ENCODE data around the gene UQCC3. TPM values are rescaled to one million over a fixed set of nuclear protein-coding genes. Genes with fewer than 3 reads are reported as not detected.
"Not testable (repeated sequence)": the region's sequence is repeated elsewhere in the genome, so short reads cannot be mapped to it uniquely, and the experiment has no call there.

UQCC3 gene
- 1 to 10 TPM in 10 of 12 donors, not detected in 2; 4.2 to 6.5 (median 4.7) TPM for polyA plus RNA-seq (ENCODE audit: insufficient read length in 12 of 12)
- long read RNA-seq, donor 1, transcript UQCC3-201 (2 exons, 1,947 nt), result major isoform, 43 of 43 reads
- long read RNA-seq, donor 1, partial matches to known transcripts, result 0 of 43 reads
- long read RNA-seq, donor 1, other reads (novel, unspliced or antisense), result 0 of 43 reads
- long read RNA-seq, donor 2, transcript UQCC3-201 (2 exons, 1,947 nt), result major isoform, 23 of 23 reads
- long read RNA-seq, donor 2, partial matches to known transcripts, result 0 of 23 reads
- long read RNA-seq, donor 2, other reads (novel, unspliced or antisense), result 0 of 23 reads
- long read RNA-seq, donor 3, transcript UQCC3-201 (2 exons, 1,947 nt), result major isoform, 12 of 76 reads
- long read RNA-seq, donor 3, partial matches to known transcripts, result 25 of 76 reads
- long read RNA-seq, donor 3, other reads (novel, unspliced or antisense), result 39 of 76 reads
- long read RNA-seq, donor 4, transcript UQCC3-201 (2 exons, 1,947 nt), result major isoform, 13 of 54 reads
- long read RNA-seq, donor 4, partial matches to known transcripts, result 41 of 54 reads
- long read RNA-seq, donor 4, other reads (novel, unspliced or antisense), result 0 of 54 reads
- long read RNA-seq, donor 5, result 0 reads
- long read RNA-seq, donor 6, transcript UQCC3-201 (2 exons, 1,947 nt), result major isoform, 15 of 101 reads
- long read RNA-seq, donor 6, partial matches to known transcripts, result 45 of 101 reads
- long read RNA-seq, donor 6, other reads (novel, unspliced or antisense), result 41 of 101 reads
- long read RNA-seq, donor 7, transcript UQCC3-201 (2 exons, 1,947 nt), result major isoform, 14 of 94 reads
- long read RNA-seq, donor 7, partial matches to known transcripts, result 48 of 94 reads
- long read RNA-seq, donor 7, other reads (novel, unspliced or antisense), result 32 of 94 reads
- long read RNA-seq, donor 8, transcript UQCC3-201 (2 exons, 1,947 nt), result major isoform, 25 of 210 reads
- long read RNA-seq, donor 8, partial matches to known transcripts, result 180 of 210 reads
- long read RNA-seq, donor 8, other reads (novel, unspliced or antisense), result 5 of 210 reads
- long read RNA-seq, donor 9, transcript UQCC3-201 (2 exons, 1,947 nt), result major isoform, 13 of 103 reads
- long read RNA-seq, donor 9, partial matches to known transcripts, result 41 of 103 reads
- long read RNA-seq, donor 9, other reads (novel, unspliced or antisense), result 49 of 103 reads
- long read RNA-seq, donor 10, transcript UQCC3-201 (2 exons, 1,947 nt), result major isoform, 22 of 156 reads
- long read RNA-seq, donor 10, partial matches to known transcripts, result 57 of 156 reads
- long read RNA-seq, donor 10, other reads (novel, unspliced or antisense), result 77 of 156 reads
- long read RNA-seq, donor 11, transcript UQCC3-201 (2 exons, 1,947 nt), result major isoform, 29 of 186 reads
- long read RNA-seq, donor 11, partial matches to known transcripts, result 157 of 186 reads
- long read RNA-seq, donor 11, other reads (novel, unspliced or antisense), result 0 of 186 reads

- peak; percentile 85 for DNase-seq
Measured at GRCh38 chr11:62671608-62672389, at the start of gene UQCC3, which contains the start of gene LBHD1. Gene UQCC3, plus strand, starts transcription at chr11:62671673. Its CDS starts 73 bp downstream, at chr11:62671746. Gene LBHD1, minus strand, starts transcription at chr11:62672267. Its CDS starts 2,236 bp downstream, at chr11:62670031.

- DNase-seq, result no peak
Measured at GRCh38 chr11:62622476-62623089, 48.9 kb upstream of the UQCC3 start.

GRCh38 chr11:62627713-62628112 is 43.8 kb upstream of the UQCC3 start:
- no peak for DNase-seq

- no peak for DNase-seq
Measured at GRCh38 chr11:62632492-62632891, 39.0 kb upstream of the UQCC3 start.

GRCh38 chr11:62644220-62644619 is 27.3 kb upstream of the UQCC3 start:
- no peak for DNase-seq

- no peak for DNase-seq
Measured at GRCh38 chr11:62645671-62645945, 25.9 kb upstream of the UQCC3 start.

GRCh38 chr11:62645946-62646824 is 25.3 kb upstream of the UQCC3 start, which contains the start of gene GANAB:
Gene GANAB, minus strand, starts transcription at chr11:62646613. Its CDS starts 14 bp downstream, at chr11:62646599.
- DNase-seq, result peak; percentile 99

GRCh38 chr11:62646825-62647608 is 24.5 kb upstream of the UQCC3 start:
- DNase-seq, result no peak

- no peak for DNase-seq
Measured at GRCh38 chr11:62647609-62648005, 23.9 kb upstream of the UQCC3 start.

GRCh38 chr11:62648185-62648966 is 23.1 kb upstream of the UQCC3 start:
- DNase-seq, result no peak

GRCh38 chr11:62648967-62649364 is 22.5 kb upstream of the UQCC3 start:
- DNase-seq, result no peak

- no peak for DNase-seq
Measured at GRCh38 chr11:62649486-62649885, 22.0 kb upstream of the UQCC3 start.

GRCh38 chr11:62650283-62650682 is 21.2 kb upstream of the UQCC3 start:
- DNase-seq, result not testable (repeated sequence)

- no peak for DNase-seq
Measured at GRCh38 chr11:62652161-62653006, 19.1 kb upstream of the UQCC3 start.

- no peak for DNase-seq
Measured at GRCh38 chr11:62654297-62654696, 17.2 kb upstream of the UQCC3 start.

- no peak for DNase-seq
Measured at GRCh38 chr11:62656796-62657429, 14.6 kb upstream of the UQCC3 start.

All from muscle of arm (tissue), 14 donors.